GM12801 (cell line): ENCODE data around the gene JAZF1.

Experiments used
- CTCF ChIP-seq: IDR thresholded peaks from one replicate; pipeline ENCODE4 v1.5.1; 2011; ENCODE audit warnings: control low read depth; ENCODE audit not compliant: insufficient read length; ENCODE audit errors: extremely low read depth

The JAZF1 gene

GRCh38 chr7:28091190-28091589 is 89.4 kb downstream of the JAZF1 start:
- no peak for TF ChIP-seq CTCF

- no peak for TF ChIP-seq CTCF
These were observed 91.5 kb downstream of the JAZF1 start for GRCh38 chr7:28088901-28089714.

- TF ChIP-seq CTCF = no peak
These were observed 92.6 kb downstream of the JAZF1 start for GRCh38 chr7:28088032-28088431.

- no peak for TF ChIP-seq CTCF
These were observed 94.4 kb downstream of the JAZF1 start for GRCh38 chr7:28086198-28086597.

GRCh38 chr7:28083998-28084985 is 96.3 kb downstream of the JAZF1 start:
- no peak for TF ChIP-seq CTCF

GRCh38 chr7:28083164-28083997 is 97.2 kb downstream of the JAZF1 start:
- TF ChIP-seq CTCF = no peak
